ENCODE data around the gene CTSF.

DNA sequence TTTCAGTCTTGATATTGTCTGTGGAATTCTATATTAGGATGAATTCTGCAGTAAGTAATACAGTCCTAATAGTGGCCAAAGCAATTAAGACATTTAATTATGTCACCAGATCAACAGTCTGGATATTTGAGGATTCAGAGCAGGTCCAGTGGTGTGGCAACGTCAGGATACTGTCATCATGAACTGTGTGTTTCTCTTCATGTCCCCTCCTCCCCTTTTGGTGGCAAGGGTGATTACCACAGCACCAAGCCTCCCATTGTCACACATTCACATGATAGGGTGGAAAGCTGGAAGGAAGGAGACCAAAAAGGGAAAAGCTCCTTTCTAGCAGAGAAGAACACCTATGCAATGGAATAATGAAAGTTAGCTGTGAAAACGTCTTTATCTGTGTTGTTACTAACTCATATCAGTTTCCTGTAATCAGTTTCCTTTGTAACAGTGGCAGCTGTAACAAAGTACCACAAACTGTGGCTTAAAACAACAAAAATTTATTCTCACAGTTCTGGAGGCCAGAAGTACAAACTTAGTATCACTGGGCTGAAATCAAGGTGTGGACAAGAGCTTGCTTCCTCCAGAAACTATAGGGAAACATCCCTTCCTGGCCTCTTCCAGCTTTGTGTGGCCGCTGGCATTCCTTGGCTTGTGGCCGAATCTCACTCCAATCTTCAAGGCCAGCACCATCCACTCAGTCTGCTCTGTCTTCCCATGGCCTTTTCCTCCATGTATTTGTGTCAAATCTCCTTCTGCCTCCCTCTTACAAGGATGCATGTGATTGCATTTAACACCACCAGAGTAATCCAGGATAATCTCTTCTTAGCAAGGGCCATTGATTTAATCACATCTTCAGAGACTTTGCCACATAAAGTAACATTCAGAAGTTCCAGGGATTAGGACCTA is 41.6 kb upstream of the CTSF start:
- TF ChIP-seq CTCF (conservative IDR thresholded peaks at IDR 0.05; ENCODE audit: low read length) (no peak), EZH2phosphoT487 (IDR thresholded peaks at IDR 0.05; ENCODE audit: borderline replicate concordance, low read depth, low read length) (no peak)
